ENCODE measurements around the gene CDH26.
"Not testable (repeated sequence)": the region's sequence is repeated elsewhere in the genome, so short reads cannot be mapped to it uniquely, and the experiment has no call there.

The CDH26 gene

DNA sequence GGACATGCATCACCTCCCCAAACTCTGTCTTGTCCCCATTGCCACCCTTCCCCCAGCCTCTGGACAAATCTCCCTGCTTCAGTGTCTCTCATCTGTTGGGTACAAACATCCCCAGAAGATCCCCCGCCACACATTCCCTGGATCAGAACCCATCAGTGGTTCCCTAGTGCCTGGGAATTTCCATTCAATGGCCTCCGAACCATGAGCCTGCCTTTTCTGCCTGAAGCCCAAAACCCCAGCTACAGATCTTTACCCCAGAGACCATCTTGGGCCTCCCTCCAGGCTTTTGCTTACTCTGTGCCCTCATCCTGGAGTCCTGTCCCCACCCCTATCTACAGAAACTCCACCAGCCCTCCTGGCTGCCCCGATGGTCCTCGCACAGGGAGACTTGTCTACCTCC, 78.1 kb downstream of the CDH26 start:
- TF ChIP-seq, protein P1, sequence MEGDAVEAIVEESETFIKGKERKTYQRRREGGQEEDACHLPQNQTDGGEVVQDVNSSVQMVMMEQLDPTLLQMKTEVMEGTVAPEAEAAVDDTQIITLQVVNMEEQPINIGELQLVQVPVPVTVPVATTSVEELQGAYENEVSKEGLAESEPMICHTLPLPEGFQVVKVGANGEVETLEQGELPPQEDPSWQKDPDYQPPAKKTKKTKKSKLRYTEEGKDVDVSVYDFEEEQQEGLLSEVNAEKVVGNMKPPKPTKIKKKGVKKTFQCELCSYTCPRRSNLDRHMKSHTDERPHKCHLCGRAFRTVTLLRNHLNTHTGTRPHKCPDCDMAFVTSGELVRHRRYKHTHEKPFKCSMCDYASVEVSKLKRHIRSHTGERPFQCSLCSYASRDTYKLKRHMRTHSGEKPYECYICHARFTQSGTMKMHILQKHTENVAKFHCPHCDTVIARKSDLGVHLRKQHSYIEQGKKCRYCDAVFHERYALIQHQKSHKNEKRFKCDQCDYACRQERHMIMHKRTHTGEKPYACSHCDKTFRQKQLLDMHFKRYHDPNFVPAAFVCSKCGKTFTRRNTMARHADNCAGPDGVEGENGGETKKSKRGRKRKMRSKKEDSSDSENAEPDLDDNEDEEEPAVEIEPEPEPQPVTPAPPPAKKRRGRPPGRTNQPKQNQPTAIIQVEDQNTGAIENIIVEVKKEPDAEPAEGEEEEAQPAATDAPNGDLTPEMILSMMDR (IDR thresholded peaks at IDR 0.05) = no peak
- no peak for TF ChIP-seq ZFX (IDR thresholded peaks at IDR 0.05; ENCODE audit: borderline replicate concordance)
- no peak overlapping the region for H3K27ac ChIP-seq

DNA sequence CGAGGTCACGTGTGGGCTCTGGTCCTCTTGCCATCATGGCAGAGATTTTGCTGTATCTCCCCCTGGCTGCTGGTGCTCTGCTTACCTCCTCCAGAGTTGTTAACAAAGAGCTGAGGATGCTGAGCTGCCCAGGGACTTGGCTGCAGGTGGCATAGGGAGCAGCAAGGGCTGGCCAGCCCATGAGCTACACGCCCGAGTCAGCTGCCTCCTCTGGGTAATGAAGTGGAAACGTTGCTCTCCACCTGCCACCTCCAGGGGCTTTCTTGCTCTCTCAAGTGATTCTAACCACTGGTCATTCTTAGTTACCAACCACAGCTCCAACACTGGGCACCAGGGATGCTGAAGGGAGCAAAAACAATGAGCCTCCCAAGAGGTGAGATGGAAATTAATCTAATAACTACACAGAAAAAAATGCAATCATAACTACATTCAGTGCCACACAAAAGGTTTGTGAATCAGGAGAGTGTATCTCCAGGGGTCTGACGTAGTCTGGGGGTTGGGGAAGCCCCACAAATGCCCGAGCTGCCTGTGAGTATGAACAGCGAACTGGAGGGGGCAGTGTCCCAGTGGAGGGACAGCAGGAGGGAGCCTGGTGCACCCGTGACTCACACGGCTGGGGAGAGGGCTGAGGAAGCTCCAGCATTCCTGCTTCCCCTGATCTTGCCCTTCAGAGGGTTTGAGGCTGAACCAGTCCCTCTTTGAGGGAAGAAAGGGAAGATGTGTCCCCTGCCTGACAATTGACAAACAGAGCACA, 78.7 kb downstream of the CDH26 start:
- TF ChIP-seq, protein P1 (IDR thresholded peaks at IDR 0.05) = no peak
- no peak for TF ChIP-seq ZFX (IDR thresholded peaks at IDR 0.05; ENCODE audit: borderline replicate concordance)
- H3K27ac ChIP-seq = no peak overlapping the region

DNA sequence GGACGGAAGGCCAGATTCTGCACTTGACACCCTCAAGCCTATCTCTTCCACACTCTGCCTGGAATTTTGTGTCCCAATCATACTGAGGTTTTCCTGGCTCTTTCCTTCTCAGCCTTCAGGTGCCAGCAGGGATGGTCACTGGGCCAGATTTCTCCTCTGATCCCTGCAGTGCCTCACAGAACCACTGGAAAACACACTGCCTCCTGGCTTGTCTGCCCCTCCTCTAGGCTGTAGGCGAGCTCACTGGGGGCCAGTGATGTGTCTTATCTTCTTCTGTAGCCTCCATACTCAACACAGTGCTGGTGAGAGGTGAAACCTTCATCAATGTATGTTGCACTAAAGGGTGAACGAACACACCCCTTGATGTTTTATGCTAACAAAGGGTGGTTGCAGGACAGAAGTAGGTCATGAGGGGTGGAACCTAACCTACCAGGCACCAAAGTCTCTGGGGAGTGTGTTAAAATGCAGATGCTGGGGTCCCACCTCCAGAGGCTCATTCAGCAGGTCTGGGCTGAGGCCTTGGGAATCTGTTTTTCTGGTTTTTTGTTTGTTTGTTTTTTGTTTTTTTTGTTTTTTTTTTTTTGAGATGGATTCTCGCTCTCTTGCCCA, 80.3 kb downstream of the CDH26 start:
- H3K27ac ChIP-seq = no peak overlapping the region
- TF ChIP-seq, protein P1 (IDR thresholded peaks at IDR 0.05) = no peak
- no peak for TF ChIP-seq ZFX (IDR thresholded peaks at IDR 0.05; ENCODE audit: borderline replicate concordance)

DNA sequence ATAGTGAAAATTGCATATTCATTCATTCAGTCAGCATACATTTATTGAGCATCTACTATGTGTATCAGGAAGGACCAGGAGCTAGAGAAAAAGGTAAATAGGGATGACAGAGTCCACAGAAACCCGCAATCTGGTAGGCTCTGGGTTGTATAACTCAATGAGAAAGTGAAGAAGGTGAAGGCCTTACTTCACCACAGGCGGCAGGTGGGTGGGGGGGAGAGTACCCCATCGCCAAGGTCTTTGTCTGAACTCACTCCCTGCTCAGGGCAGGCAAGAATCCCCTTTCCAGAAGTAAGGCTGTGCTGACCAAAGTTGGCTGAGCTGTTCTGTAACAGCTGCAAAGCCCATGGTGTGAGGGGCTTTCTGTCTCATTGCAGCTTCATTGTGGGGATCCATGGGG, 81.3 kb downstream of the CDH26 start:
- TF ChIP-seq, protein P1 (IDR thresholded peaks at IDR 0.05) = no peak
- no peak for TF ChIP-seq ZFX (IDR thresholded peaks at IDR 0.05; ENCODE audit: borderline replicate concordance)
- no peak overlapping the region for H3K27ac ChIP-seq

DNA sequence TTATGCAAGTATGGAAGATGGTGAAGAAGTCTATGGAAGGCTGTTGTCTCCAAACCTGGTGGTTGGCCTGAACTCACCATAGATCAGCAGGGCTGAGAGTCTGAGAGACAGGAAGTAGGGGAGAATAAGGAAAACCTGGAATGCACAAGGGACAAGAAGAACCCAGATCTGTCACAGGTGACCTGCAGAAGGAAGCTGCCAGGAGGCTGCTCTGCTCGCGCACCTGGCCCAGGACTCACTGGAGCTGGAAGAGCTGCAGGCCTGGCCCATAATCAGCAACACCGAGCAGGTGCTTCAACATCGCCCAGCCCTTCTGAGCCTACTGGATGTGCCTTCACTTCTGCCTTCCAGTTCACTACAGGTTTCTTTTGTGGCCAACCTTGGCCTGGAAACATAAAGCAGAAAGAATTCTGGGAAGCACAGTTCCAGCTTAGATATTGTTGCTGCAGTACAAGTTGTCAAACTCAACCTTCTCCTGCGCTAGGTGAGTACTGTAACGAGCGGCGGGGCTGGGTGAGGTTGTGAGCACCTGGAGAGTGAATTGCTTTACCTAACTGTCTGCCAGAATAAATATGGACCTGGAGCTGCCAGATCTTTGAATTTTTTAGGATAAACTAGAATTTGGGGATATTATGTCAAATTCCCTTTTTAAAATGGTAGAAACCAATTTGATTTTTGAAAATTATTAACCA, 82.4 kb downstream of the CDH26 start:
- no peak overlapping the region for H3K27ac ChIP-seq
- TF ChIP-seq, protein P1 (IDR thresholded peaks at IDR 0.05) = no peak
- no peak for TF ChIP-seq ZFX (IDR thresholded peaks at IDR 0.05; ENCODE audit: borderline replicate concordance)

DNA sequence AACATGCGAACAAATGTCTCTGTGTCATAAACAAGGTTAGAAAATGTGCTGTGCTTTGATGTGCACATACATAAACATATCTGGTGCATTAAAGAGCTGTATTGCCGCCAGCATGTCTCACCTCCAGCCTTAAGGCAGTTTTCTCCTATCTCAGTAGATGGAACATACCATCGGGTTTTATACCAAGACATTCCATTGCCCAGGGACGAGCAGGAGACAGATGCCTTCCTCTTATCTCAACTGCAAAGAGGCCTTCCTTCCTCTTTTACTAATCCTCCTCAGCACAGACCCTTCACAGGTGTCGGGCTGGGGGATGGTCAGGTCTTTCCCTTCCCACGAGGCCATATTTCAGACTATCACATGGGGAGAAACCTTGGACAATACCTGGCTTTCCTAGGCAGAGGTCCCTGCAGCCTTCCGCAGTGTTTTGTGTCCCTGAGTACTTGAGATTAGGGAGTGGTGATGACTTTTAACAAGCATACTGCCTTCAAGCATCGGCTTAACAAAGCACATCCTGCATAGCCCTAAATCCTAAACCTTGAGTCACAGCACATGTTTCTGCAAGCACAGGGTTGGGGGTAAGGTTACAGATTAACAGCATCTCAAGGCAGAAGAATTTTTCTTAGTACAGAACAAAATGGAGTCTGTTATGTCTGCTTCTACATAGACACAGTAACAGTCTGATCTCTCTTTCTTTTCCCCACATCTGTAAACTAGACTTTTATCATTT, 83.4 kb downstream of the CDH26 start:
- not testable (repeated sequence) for H3K27ac ChIP-seq

DNA sequence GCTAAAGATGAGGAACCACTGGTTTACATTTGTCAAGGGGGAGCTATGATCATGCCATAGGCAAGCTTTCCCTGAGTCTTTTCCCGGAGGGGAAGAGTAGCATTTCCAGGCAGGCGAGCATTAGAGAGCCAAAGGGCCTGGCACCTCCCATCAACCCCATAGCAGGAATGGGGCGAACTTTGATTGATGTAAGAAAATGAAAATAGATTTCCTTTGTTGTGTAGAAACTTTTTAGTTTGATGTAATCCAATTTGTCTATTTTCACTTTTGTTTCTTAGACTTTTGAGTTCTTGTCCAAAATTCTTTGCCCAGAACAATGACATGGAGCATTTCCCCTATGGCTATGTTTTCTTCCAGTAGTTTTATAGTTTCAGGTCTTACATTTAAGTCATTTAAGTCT, 85.2 kb downstream of the CDH26 start:
- TF ChIP-seq, protein P1 (IDR thresholded peaks at IDR 0.05) = no peak
- no peak for TF ChIP-seq ZFX (IDR thresholded peaks at IDR 0.05; ENCODE audit: borderline replicate concordance)
- no peak overlapping the region for H3K27ac ChIP-seq

Measured in 22Rv1 (cell line).